Inferior parietal cortex (tissue), 1 donor: Measurements from ENCODE around the gene FCRLA.

Source experiments
- DNase-seq: peaks from one replicate; pipeline ENCODE4 v3.0.0-alpha.2; 2016; ENCODE audit errors: extremely low spot score

Gene FCRLA

DNA sequence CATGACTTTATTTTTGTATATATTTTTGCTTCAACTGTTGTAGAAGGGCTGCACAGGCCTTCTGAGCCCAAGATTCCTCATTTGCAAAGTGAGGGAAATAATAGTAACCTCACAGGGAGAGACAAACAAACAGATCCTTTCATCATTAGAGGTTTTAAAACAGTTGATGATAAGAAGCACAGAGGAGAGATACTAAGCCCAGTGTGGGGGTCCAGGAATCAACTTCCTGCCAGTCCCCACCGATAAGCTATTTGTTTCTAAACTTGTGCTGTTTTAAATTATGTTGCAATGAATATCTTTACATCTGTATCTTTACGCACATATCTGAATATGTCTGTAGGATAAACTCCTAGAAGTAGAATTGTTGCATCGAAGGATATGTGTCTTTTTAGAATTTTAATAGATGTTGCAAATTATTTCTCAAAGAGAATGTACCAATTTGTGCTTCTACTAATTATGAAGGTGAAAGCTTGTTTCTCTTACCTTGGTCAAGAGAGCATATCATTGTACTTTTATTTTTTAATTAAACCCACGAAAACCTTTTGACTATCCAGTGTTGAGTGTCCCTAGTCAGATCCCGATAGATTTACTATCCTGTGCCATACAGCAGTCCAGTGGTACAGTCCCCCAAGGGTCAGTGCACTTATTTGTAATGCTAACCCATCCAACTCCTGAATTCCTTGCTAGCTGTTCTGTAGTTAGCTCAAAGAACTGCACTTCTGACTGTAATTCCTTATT is 25.1 kb downstream of the FCRLA start:
- no peak for DNase-seq

DNA sequence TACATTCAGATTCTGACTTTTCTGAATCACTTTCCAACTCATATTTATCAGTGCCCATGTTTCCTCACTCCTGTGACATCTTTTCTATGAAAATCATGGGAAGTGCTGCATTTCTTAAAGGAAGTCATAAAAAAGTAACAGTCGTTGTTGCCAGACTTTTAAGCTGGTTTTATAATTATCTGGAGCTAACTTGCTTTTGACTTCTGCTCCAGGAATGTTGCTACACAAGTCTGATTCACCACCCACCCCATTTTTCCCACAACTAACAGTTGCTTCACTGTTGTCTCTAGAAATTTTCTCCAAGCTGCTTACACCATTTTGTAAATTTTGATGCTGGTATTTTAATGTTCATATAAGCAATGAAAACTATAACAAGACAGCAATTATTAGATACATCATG is 26.5 kb downstream of the FCRLA start:
- no peak for DNase-seq

DNA sequence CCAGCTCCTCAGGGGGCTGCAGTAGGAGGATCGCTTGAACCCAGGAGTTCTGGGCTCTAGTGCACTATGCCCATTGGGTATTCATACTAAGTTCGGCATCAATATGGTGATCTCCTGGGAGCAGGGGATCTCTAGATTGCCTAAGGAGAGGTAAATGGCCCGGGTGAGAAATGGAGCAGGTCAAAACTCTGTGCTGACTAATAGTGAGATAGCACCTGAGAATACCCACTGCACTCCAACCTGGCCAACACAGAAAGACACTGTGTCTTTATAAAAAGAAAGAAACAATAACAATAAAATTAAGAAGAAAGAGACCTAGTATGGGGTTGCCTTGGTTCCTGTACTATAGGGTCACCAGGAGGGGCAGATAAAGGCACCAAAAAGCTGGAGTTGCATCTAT is 28.8 kb downstream of the FCRLA start:
- DNase-seq, result no peak

DNA sequence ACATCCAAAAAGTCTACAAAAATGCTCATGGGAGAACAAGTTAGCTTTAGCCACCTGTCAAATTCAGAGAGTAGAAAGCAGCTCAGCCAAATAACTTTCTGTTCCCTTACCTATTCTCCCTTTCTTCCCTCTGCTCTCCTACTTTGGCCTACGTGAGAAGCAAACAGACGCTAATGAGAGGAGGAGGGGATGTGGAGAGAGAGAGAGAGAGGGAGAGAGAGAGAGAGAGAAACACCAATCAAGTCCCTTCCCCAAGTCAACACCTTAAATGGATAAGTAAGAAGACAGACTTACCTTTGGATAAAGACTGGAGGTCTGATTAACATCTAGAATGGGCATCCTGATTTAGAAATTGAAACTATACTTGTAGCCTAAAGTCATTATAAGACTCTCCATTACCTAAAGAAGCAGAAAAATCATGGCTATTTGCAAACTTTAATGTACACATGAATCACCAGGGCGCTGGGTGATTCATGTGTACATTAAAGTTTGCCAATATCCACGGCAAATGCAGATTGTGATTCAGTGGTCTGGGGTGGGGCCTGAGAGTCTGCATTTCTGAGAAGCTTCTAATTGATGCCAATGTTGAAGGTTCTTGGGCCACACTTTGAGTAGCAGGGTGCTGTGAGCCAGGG is 29.4 kb downstream of the FCRLA start:
- no peak for DNase-seq

DNA sequence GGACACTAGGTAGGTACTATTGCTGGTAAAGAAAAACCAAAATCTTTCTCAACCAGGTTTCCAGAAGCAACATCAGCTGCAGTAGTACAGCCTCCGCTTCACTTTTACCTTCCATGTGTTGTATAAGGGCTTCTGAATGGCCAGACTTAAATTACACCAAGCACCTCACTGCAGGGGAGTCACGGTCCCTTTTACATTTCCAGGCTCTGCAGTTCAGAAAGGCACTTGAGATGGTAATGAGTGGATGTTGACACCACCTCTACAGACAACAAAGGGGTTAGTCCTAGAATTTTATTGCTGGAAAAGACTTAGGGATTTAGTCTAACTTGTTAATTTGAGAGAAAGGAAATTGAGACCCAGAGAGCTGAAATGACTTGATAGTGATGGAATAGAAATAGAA is 30.6 kb downstream of the FCRLA start:
- DNase-seq, result no peak

DNA sequence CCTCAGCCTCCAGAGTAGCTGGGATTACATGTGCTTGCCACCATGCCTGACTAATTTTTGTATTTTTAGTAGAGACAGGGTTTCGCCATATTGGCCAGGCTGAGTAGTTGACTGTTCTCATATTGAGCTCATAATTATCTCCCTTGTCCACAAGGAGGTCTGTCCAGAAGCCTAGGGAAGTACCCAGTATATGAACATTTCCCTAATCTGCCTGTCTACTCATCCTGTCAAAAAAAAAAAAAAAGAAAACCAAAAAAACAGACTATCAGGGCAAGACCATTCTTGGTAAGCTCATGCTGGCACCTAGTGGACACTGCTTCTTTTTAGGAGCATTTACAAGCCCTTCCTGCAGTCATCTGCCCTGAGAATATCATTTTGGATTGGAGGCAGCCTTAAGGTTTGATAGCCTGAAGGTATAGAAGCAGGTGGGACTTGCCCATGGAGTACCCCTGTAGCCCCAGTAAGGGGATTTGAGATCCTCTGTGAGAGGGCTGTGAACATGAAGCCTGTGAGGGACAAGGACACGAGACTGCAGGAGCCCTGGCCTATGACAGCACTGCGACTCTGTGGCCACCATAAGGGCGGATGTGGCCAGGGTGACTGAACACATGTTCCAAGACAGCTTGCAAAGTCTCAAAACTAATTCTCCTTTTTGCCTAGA is 31.7 kb downstream of the FCRLA start:
- peak; percentile 47 for DNase-seq

DNA sequence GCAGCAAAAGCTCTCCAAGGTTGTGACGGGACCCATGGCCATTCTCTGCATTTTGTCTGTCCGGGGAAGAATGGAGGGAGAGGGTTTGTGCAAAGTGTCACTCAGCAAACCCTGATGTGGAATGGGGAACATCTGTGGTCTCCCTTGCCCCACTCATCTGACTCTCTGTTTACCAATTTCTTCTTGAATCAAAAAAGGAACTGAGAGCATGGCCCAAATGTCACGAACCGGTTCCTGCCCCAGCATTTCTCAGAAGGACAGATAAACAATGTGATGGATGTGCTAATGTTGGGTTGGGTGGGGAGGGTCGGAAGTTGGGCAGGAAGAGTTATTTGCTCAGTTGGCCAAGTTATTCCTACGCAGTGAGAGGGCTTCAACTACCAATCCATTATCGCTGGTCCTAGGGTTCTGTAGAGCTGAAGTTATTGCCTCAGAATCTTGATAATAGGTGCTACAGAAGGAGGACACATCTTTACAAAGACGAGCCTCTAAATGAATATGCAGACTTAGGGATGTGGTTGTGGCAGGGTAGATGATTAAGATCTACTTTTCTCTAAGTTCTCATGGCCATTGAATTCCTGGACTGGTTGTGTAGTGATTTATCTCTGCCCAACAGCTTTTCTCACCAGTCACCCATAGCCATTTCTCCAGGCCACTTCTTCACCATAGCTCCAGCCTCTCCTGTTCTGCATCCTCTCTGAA is 33.0 kb downstream of the FCRLA start:
- no peak for DNase-seq

DNA sequence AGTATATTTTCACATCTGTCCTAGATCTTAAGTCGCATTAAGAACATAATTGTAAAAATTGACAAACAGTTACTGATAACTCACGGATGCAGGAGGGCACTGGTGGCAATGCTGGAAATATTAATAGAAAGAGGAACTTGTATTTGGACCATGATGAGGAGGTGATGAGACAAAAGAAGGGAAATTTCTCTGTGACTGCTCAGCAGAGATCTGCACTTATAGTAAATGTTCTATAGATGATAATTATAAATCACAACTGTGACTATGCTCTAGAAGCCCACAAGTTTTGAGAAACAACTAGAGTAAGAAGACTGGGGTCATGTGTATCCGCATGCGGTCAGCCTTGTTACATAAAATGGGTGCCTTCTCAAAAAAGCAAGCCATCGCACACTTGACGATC is 33.9 kb downstream of the FCRLA start:
- no peak for DNase-seq

DNA sequence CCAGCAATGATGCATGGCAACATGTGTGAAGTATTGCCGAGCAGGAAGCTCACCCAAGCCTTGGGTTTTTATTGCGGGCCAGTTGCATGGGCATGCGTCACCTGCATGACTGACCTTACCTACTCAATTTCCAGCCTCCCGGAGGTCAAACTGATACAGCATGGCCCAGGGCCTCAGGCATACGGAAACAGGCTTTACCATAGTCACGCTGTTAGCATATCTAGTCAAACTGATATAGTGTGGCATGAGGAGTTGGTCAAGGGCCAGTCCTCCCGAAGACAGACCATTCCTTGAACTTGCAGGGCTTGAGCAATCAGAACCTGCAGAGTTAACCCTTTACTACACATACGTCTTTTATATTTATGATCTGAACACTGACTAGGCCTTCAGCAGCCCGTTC is 36.2 kb downstream of the FCRLA start:
- no peak for DNase-seq

DNA sequence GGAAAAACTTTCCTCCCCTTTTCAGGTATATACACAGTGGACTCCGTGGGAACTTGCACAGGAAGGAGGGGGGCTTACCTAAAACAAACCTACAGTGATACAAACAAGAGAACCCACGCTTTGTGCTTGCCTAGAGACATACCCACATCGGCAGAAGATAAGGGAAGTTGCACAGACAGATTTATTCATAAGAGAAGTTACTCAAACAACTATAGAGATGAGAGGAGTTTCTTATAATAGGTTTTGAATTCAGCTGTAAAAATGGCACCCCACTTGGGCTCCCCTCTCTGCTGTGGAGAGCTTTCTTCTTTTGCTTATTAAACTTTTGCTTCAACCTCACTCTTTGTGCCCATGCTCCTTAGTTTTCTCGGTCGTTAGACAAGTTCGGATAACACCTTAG is 40.8 kb downstream of the FCRLA start:
- DNase-seq, result no peak

DNA sequence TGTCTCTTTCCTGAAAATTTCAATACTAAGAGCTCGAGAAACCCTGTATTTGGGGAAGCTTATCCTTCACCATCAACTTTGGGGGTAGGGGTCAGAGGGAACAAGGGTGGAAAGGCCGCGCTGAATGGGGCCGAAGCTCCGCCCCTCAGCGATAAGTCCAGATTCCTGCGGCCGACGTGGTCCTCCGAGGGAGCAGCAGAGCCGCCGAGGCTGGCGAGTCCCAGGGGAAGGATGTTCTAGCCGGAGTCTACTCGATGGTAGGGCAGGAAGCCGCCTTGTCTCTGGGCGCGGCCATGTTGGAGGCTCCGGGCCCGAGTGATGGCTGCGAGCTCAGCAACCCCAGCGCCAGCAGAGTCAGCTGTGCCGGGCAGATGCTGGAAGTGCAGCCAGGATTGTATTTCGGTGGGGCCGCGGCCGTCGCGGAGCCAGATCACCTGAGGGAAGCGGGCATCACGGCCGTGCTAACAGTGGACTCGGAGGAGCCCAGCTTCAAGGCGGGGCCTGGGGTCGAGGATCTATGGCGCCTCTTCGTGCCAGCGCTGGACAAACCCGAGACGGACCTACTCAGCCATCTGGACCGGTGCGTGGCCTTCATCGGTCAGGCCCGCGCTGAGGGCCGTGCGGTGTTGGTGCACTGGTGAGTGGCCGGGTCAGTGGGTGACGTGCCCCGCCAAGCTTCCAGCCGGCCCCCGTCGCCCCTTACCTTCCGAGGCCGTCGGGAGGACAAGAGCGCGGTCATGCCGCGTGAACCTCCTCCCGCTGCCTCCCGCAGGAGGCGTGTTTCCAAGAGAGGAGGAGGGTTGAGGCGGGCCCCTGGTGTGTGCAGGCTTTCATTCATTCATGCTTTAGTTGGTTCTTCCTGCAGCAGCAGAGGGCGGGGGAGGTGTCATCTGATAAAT is 42.7 kb downstream of the FCRLA start, which contains the start of gene DUSP12:
TSS of gene DUSP12 (plus strand) at position 278 of the 899 bp plus-strand sequence. CDS start at position 294, 16 bp downstream.
- peak; percentile 92 for DNase-seq

DNA sequence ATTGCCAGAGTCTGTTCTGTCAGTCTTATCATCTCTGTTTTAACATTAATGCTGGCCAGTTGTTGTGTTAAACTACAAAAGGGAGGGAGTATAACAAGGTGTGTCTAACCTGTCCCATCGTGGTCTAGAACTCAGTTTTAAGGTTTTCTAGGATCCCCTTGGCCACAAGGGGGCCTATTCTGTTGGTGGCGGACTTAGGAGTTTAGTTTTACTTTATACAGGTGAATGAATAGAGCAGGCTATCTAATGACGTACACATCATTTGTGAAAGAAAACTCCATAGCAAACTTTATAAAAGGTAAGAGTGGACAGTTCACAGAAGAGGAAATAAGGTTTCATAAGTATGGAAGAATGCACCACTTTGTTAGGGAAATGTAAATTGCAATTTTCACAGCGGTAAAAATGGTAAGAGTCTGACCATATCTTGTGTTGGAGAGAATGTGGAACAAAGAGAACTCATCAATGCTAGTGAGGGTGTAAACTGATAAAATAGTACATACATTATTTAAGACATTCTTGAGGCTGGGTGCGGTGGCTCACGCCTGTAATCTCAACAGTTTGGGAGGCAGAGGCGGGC is 56.6 kb downstream of the FCRLA start:
- no peak for DNase-seq
